GM23248 (cell line): ENCODE results near the gene VASP. TPM values are rescaled to one million over a fixed set of nuclear protein-coding genes. Genes with fewer than 3 reads are reported as not detected.

Experiments used
- DNase-seq: peaks from one replicate; pipeline ENCODE4 v3.0.0-alpha.2; 2015
- H2AFZ ChIP-seq: fragments of 200-600 bp; sonication (generic); 2 replicates; pipeline ENCODE4 v1.6.1; 2016; ENCODE audit warnings: antibody characterized with exemption
- H3F3A ChIP-seq: fragments of 200-600 bp; sonication (generic); 2 replicates; pipeline ENCODE4 v1.6.1; 2016; ENCODE audit warnings: mild to moderate bottlenecking, antibody characterized with exemption, mixed run types; ENCODE audit not compliant: insufficient read depth
- H3K27ac ChIP-seq: fragments of 200-600 bp; sonication (generic); 2 replicates; pipeline ENCODE4 v1.5.1; 2016; ENCODE audit warnings: mild to moderate bottlenecking
- H3K27me3 ChIP-seq: fragments of 200-600 bp; sonication (generic); replicated peaks from 2 replicates; pipeline ENCODE4 v1.6.1; 2016; ENCODE audit warnings: mild to moderate bottlenecking; ENCODE audit not compliant: insufficient read depth
- H3K36me3 ChIP-seq: fragments of 200-600 bp; sonication (generic); 2 replicates; pipeline ENCODE4 v1.6.1; 2016; ENCODE audit warnings: low read depth, mild to moderate bottlenecking
- H3K4me1 ChIP-seq: fragments of 200-600 bp; sonication (generic); 2 replicates; pipeline ENCODE4 v1.6.1; 2016; ENCODE audit warnings: mild to moderate bottlenecking; ENCODE audit not compliant: insufficient read depth
- H3K4me2 ChIP-seq: fragments of 200-600 bp; sonication (generic); one replicate; pipeline ENCODE4 v1.6.1; 2016; ENCODE audit warnings: mild to moderate bottlenecking; ENCODE audit not compliant: unreplicated experiment
- H3K4me3 ChIP-seq: fragments of 200-600 bp; sonication (generic); 2 replicates; pipeline ENCODE4 v1.5.1; 2016; ENCODE audit warnings: mild to moderate bottlenecking
- H3K79me2 ChIP-seq: fragments of 200-600 bp; sonication (generic); 2 replicates; pipeline ENCODE4 v1.6.1; 2016; ENCODE audit warnings: mild to moderate bottlenecking; ENCODE audit not compliant: insufficient read depth
- H3K9ac ChIP-seq: fragments of 200-600 bp; sonication (generic); 2 replicates; pipeline ENCODE4 v1.6.1; 2016; ENCODE audit warnings: mild to moderate bottlenecking
- H3K9me2 ChIP-seq: fragments of 200-600 bp; sonication (generic); 2 replicates; pipeline ENCODE4 v1.6.1; 2016; ENCODE audit warnings: mixed run types, mild to moderate bottlenecking, moderate library complexity; ENCODE audit not compliant: insufficient read depth
- H3K9me3 ChIP-seq: fragments of 200-600 bp; sonication (generic); one replicate; pipeline ENCODE4 v1.6.1; 2017; ENCODE audit warnings: low read depth
- H4K20me1 ChIP-seq: fragments of 200-600 bp; sonication (generic); 2 replicates; pipeline ENCODE4 v1.6.0; 2016; ENCODE audit not compliant: insufficient read depth
- EZH2 ChIP-seq: fragments of 200-600 bp; sonication (generic); IDR thresholded peaks from 2 replicates; pipeline ENCODE4 v1.6.1; 2018; ENCODE audit warnings: antibody characterized with exemption, mild to moderate bottlenecking; ENCODE audit not compliant: insufficient read depth, poor library complexity, severe bottlenecking
- EZH2phosphoT487 ChIP-seq: fragments of 200-600 bp; sonication (generic); IDR thresholded peaks from 2 replicates; pipeline ENCODE4 v1.6.1; 2018; ENCODE audit warnings: antibody characterized with exemption, moderate library complexity, mild to moderate bottlenecking, low read depth; ENCODE audit not compliant: insufficient read depth
- WGBS, 2 experiments: methylation state at CpG; one replicate each; pipeline ENCODE4 v1.1.6; 2015 to 2017; ENCODE audit warnings: low lambda C conversion rate in 2 of 2, low coverage in 1 of 2; ENCODE audit errors: missing lambda C conversion rate in 2 of 2; 5-methylcytosine and 5-hydroxymethylcytosine counted together
- in situ Hi-C: fragments of 300-500 bp; cut with MboI; formaldehyde crosslinking; loops from 2 replicates; pipeline ENCODE4 v1.15.0; 2020
- polyA plus RNA-seq: library from polyadenylated mRNA; unstranded; fragments of >200 nt; fragmentation: Nextera tagmentation; extraction: Ambion mirVana; gene quantifications from 2 replicates; pipeline ENCODE4 v1.2.1, GENCODE V29; 2016
- total RNA-seq: library from RNA; depleted of rRNA; stranded (reverse); fragments of >200 nt; shearing (Covaris generic); gene quantifications from 2 replicates; pipeline ENCODE4 v1.2.3, GENCODE V29; 2014; rRNA removed

VASP gene
- total RNA-seq (108 and 135 TPM in 2 replicates), polyA plus RNA-seq (31.9 and 32.6 TPM in 2 replicates)

DNA sequence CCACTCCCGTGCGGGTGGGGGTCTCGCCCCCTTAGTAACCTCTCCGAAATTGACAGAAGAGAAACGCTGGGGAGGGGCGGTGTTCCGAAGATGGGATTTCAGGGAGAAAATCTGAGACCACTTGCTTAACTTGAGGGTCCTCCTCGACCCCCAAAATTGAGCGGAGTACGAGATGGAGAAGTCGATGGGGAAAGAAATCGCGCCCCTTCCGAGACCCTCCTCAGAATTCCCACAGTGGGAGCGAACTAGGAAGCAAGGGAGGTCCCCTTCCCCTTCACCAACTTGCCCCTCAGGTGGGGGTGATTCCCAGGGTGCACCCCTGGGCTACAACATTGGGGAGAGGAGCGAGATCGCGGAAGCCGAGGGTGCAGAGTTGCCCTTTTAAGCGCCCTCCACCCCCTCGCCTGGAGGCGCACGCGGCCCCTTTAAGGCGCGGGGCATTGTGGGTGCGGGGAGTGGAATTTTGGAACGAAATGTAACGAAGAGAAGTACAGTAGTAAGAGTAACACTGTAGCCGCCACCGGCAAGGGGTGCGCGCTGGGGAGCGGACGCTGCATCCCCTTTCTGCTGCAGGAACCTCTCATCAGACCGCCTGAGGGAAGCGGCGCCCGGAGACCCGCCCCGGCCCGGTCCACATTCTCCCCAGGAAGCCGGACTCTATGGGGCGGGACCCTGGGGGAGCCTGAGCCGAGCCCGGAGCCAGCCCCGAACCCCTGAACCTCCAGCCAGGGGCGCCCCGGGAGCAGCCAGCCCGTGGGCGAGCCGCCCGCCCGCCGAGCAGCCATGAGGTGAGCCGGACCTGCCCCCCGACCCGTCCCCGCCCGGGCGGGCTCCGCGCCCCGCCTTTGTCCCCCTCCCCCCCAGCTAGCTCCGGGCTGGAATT, at the start of gene VASP:
Gene VASP (plus strand): TSS at position 491 of the 883 bp plus-strand sequence. CDS start 293 bp downstream, at position 784.
- peak; percentile 93 for DNase-seq

DNA sequence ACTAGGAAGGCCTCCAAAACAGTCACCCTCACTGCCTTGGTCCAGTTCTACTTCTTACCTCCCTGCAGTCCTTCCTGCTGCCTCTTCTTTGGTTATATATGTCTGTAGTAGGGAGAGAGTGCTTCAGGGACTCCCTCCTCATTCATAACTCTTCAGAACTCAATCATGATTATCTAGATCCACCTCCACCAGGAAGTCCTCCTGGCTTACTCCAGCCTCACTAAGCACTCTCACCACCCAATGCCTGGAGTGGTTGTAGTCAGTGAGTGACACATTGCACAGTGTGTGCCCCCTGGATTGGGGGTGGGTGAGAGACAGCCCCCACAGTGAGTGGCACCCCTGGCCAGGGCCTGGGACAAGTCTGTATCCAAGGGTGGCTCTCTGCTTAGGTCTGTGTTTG, 49.5 kb upstream of the VASP start:
- Histone ChIP-seq H3K36me3 (no peaks in the 10 kb centered on the region), H3K4me3 (no peak overlapping the region), H4K20me1 (no peaks in the 10 kb centered on the region), H3K79me2 (no peaks in the 10 kb centered on the region), H3K9ac (no peak overlapping the region), H3K27me3 (no peaks in the 10 kb centered on the region), H3K27ac (no peak overlapping the region), H3K4me1 (peaks cover 16% of the 10 kb centered on the region), H3K9me2 (no peaks in the 10 kb centered on the region), H2AFZ (no peak overlapping the region), H3K4me2 (no peak overlapping the region), H3F3A (peaks cover 25% of the 10 kb centered on the region; the same call in 1 of the 2 replicates), H3K9me3 (no peaks in the 10 kb centered on the region)
- no peak for TF ChIP-seq EZH2
- TF ChIP-seq EZH2phosphoT487: no peak
- in situ Hi-C loops: no loop called here
- no peak for DNase-seq

More for the DNA sequence above, at the start of gene VASP:
- peak within 1 kb of the TSS; percentile 99 for H3K4me3 ChIP-seq
- H3K36me3 ChIP-seq: no peaks in the 10 kb centered on the region
- peaks cover 16% of the 10 kb centered on the region for H3F3A ChIP-seq
- peaks cover 15% of the 10 kb centered on the region for H3K4me1 ChIP-seq
- H3K9me2 ChIP-seq: no peaks in the 10 kb centered on the region
- H4K20me1 ChIP-seq: no peaks in the 10 kb centered on the region
- peak within 1 kb of the TSS; percentile 86 for H3K9ac ChIP-seq
- H3K9me3 ChIP-seq: no peaks in the 10 kb centered on the region
- in situ Hi-C loops: no loop called here
- no peaks in the 10 kb centered on the region for H3K27me3 ChIP-seq
- TF ChIP-seq EZH2phosphoT487: no peak
- TF ChIP-seq EZH2: no peak
- H3K79me2 ChIP-seq: peaks cover 49% of the 10 kb centered on the region
- peak within 1 kb of the TSS; percentile 97 for H3K4me2 ChIP-seq
- 1 to 2% methylated on average over 37 to 45 of the region's 65 CpGs for WGBS, 2 experiments
- H3K27ac ChIP-seq: peak within 1 kb of the TSS; percentile 72
- peak within 1 kb of the TSS; percentile 88 for H2AFZ ChIP-seq

DNA sequence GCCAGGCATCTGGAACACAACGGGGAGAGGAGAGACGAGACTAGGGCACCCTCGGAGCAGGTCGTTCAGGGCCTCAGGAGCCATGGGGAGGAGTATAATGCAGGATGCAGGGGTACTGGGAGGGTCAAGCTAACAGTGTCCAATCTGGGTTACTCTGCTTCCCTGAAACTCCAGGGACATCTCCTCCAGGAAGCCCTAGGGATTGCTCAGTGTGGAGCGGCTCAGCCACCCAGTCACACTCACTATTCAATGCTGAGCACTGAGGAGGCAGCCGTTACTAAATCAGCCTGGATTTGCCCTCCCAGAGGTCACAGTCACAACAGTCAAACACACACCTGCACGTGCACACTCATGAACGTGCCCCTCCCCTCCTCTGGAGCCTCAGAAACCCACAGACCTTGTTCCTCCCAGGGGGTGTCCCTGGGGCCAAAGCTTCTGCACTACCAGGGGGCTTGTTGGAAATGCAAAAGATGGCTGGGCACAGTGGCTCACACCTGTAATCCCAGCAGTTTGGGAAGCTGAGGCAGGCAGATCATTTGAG, 46.4 kb upstream of the VASP start:
- 48 to 50% methylated on average over 8 of the region's 8 CpGs for WGBS, 2 experiments
- no peaks in the 10 kb centered on the region for H3K9me3 ChIP-seq

DNA sequence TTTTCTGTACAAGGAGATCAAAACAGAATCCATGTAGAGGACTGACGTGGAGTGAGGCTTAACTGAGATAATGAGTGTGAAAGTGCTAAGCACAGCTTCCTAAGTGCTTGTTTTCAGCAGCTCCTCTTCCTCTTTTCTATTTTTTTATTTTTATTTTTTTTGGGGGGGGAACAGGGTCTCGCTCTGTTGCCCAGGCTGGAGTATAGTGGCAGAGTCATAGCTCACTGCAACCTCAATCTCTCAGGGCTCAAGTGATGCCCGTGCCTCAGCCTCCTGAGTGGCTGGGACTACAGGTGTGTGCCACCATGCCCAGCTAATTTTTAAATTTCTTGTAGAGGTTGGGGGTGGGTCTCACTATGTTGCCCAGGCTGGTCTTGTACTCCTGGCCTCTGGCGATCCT, 45.1 kb upstream of the VASP start:
- Histone ChIP-seq H3K9me2 (no peaks in the 10 kb centered on the region), H2AFZ (no peak overlapping the region), H3K27ac (no peak overlapping the region), H3K4me2 (no peak overlapping the region), H4K20me1 (no peaks in the 10 kb centered on the region), H3F3A (0 out of 2 replicates have a peak, but pooled peaks cover 2% of the 10 kb centered on the region), H3K9me3 (no peaks in the 10 kb centered on the region), H3K4me3 (no peak overlapping the region), H3K79me2 (no peaks in the 10 kb centered on the region), H3K4me1 (no peaks in the 10 kb centered on the region), H3K36me3 (no peaks in the 10 kb centered on the region), H3K27me3 (no peaks in the 10 kb centered on the region), H3K9ac (no peak overlapping the region)
- TF ChIP-seq EZH2: no peak
- no peak for TF ChIP-seq EZH2phosphoT487
- 77 to 81% methylated on average over 3 to 4 of the region's 4 CpGs for WGBS, 2 experiments
- in situ Hi-C loops: no loop called here
- DNase-seq: no peak

More for the DNA sequence above, 46.4 kb upstream of the VASP start:
- H3K4me3 ChIP-seq: no peak overlapping the region
- TF ChIP-seq EZH2phosphoT487: no peak
- in situ Hi-C loops: no loop called here
- H3K79me2 ChIP-seq: no peaks in the 10 kb centered on the region
- H3K9ac ChIP-seq: no peak overlapping the region
- H3F3A ChIP-seq: 0 out of 2 replicates have a peak, but pooled peaks cover 11% of the 10 kb centered on the region
- DNase-seq: no peak
- no peak overlapping the region for H2AFZ ChIP-seq
- H3K9me2 ChIP-seq: no peaks in the 10 kb centered on the region
- H3K36me3 ChIP-seq: no peaks in the 10 kb centered on the region
- peaks cover 5% of the 10 kb centered on the region for H3K4me1 ChIP-seq
- no peaks in the 10 kb centered on the region for H4K20me1 ChIP-seq
- H3K27me3 ChIP-seq: no peaks in the 10 kb centered on the region
- no peak overlapping the region for H3K27ac ChIP-seq
- no peak overlapping the region for H3K4me2 ChIP-seq
